ENCODE measurements around the gene SDK1. TPM values are rescaled to one million over a fixed set of nuclear protein-coding genes. Genes with fewer than 3 reads are reported as not detected.

The SDK1 gene
- total and polyA plus RNA-seq, 2 of the 8 experiments (the other 6 are each of a cell fraction or from before 2014, with no cell fraction given), result 3.3 to 7.2 TPM

- H3K79me1 ChIP-seq (ENCODE audit: low read depth, low read length), result no peaks in the 10 kb centered on the region
- CTCF ChIA-PET (ENCODE audit: partially characterized antibody), result interaction anchor here (0.9 kb wide), 1 partner anchor 83 kb away, joined by 3 read pairs; no protein-coding TSS in a partner anchor
- no peak for TF ChIP-seq NANOG (IDR thresholded peaks at IDR 0.05; ENCODE audit: insufficient read depth, low read depth, low read length, poor library complexity, severe bottlenecking)
- TF ChIP-seq SIX5 (IDR thresholded peaks at IDR 0.05; ENCODE audit: low read depth, low read length), result no peak
- TF ChIP-seq EZH2 (IDR thresholded peaks at IDR 0.05; ENCODE audit: low read depth, low read length, severe bottlenecking), result no peak
- TF ChIP-seq, protein P1, sequence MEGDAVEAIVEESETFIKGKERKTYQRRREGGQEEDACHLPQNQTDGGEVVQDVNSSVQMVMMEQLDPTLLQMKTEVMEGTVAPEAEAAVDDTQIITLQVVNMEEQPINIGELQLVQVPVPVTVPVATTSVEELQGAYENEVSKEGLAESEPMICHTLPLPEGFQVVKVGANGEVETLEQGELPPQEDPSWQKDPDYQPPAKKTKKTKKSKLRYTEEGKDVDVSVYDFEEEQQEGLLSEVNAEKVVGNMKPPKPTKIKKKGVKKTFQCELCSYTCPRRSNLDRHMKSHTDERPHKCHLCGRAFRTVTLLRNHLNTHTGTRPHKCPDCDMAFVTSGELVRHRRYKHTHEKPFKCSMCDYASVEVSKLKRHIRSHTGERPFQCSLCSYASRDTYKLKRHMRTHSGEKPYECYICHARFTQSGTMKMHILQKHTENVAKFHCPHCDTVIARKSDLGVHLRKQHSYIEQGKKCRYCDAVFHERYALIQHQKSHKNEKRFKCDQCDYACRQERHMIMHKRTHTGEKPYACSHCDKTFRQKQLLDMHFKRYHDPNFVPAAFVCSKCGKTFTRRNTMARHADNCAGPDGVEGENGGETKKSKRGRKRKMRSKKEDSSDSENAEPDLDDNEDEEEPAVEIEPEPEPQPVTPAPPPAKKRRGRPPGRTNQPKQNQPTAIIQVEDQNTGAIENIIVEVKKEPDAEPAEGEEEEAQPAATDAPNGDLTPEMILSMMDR (IDR thresholded peaks at IDR 0.05; ENCODE audit: control extremely low read depth in 1 of 3, insufficient read depth in 1 of 3, low read depth in 1 of 3, low read length in 3 of 3), result no peak
- no peak for TF ChIP-seq BCL11A (IDR thresholded peaks at IDR 0.05; ENCODE audit: low read depth in 2 of 2, low read length in 2 of 2)
- TF ChIP-seq CBX5 (IDR thresholded peaks at IDR 0.05; ENCODE audit: low read depth, low read length), result no peak
- TF ChIP-seq NRF1 (IDR thresholded peaks at IDR 0.05; ENCODE audit: low read depth, low read length), result no peak
- TF ChIP-seq ZNF274 (IDR thresholded peaks at IDR 0.05; ENCODE audit: borderline replicate concordance, extremely low read depth, low read length), result no peak
- TF ChIP-seq RAD21 (IDR thresholded peaks at IDR 0.05 in 1 of 2, conservative IDR thresholded peaks at IDR 0.05 in 1 of 2; ENCODE audit: low read depth in 2 of 2, low read length in 2 of 2), result no peak
- TF ChIP-seq PHF8 (conservative IDR thresholded peaks at IDR 0.05; ENCODE audit: low read depth, low read length), result no peak
- no peak for TF ChIP-seq GABPA (IDR thresholded peaks at IDR 0.05; ENCODE audit: borderline replicate concordance, insufficient read depth, low read length)
Measured at GRCh38 chr7:3327655-3328054, 26.6 kb downstream of the SDK1 start.

More at GRCh38 chr7:3327655-3328054, 26.6 kb downstream of the SDK1 start:
- Histone ChIP-seq H4K91ac (replicated peaks; ENCODE audit: insufficient read length, low read length) (no peak overlapping the region), H3K4ac (replicated peaks; ENCODE audit: insufficient read length, low read depth, low read length) (no peak overlapping the region), H3K9ac (replicated peaks in 1 of 4; ENCODE audit: extremely low read depth in 1 of 4, low read depth in 3 of 4, low read length in 3 of 4) (no peak overlapping the region), H2BK12ac (ENCODE audit: low read depth, low read length) (no peak overlapping the region), H2AFZ (ENCODE audit: low read length) (no peak overlapping the region), H3K79me2 (ENCODE audit: control insufficient read depth in 1 of 2, insufficient read depth in 2 of 2, low read length in 2 of 2) (0 out of 4 replicates have a peak, but pooled peaks cover 0 to 4% of the 10 kb centered on the region in 2 experiments), H3K4me1 (replicated peaks in 1 of 4; ENCODE audit: control insufficient read depth in 3 of 4, insufficient read depth in 4 of 4, low read length in 3 of 4) (0 out of 7 replicates have a peak, but pooled peaks cover 0 to under 1% (median 0%) of the 10 kb centered on the region in 4 experiments), H3K4me3 (ENCODE audit: extremely low read depth in 1 of 4, insufficient read depth in 2 of 4, low read depth in 3 of 4, low read length in 4 of 4) (no peak overlapping the region), H2BK20ac (ENCODE audit: low read length) (no peak overlapping the region), H3K4me2 (ENCODE audit: insufficient read depth in 1 of 2, low read depth in 2 of 2, low read length in 2 of 2) (no peak overlapping the region), H4K8ac (ENCODE audit: extremely low read depth, insufficient read depth, low read length) (no peak overlapping the region), H2BK5ac (ENCODE audit: low read depth, low read length) (no peak overlapping the region), H3K9me3 (ENCODE audit: insufficient read depth in 2 of 2, low read depth in 1 of 2, low read length in 1 of 2) (no peaks in the 10 kb centered on the region), H2AK5ac (ENCODE audit: low read depth, low read length) (no peak overlapping the region), H3K36me3 (ENCODE audit: control insufficient read depth in 2 of 4, insufficient read depth in 4 of 4, low read length in 3 of 4) (no peaks in the 10 kb centered on the region; a peak in 1 of 8 replicates), H3K27ac (ENCODE audit: low read depth, low read length) (no peak overlapping the region), H3K23ac (ENCODE audit: insufficient read length) (no peak overlapping the region), H2BK120ac (replicated peaks; ENCODE audit: low read depth, low read length) (no peak overlapping the region), H3K56ac (replicated peaks; ENCODE audit: insufficient read length, low read depth, low read length) (no peak overlapping the region), H3K23me2 (ENCODE audit: low read depth, low read length) (no peaks in the 10 kb centered on the region), H4K5ac (ENCODE audit: insufficient read length, low read depth, low read length) (no peak overlapping the region), H2BK15ac (ENCODE audit: low read length) (no peak overlapping the region), H3K27me3 (replicated peaks in 1 of 4; ENCODE audit: control insufficient read depth in 3 of 4, extremely low read depth in 1 of 4, insufficient read depth in 3 of 4, low read length in 3 of 4) (no peaks in the 10 kb centered on the region), H3K14ac (ENCODE audit: insufficient read length) (no peak overlapping the region), H4K20me1 (replicated peaks in 1 of 2; ENCODE audit: control insufficient read depth in 1 of 2, insufficient read depth in 2 of 2, low read length in 2 of 2) (peaks cover 0 to 1% of the 10 kb centered on the region in 2 experiments), H3K18ac (ENCODE audit: extremely low read depth, low read length) (no peak overlapping the region)
- WGBS, 2 experiments (ENCODE audit: extremely low coverage in 1 of 2, insufficient coverage in 1 of 2, insufficient read length in 1 of 2, insufficient replicate concordance in 2 of 2, low coverage in 1 of 2, low lambda C conversion rate in 2 of 2, missing lambda C conversion rate in 1 of 2), result 90% methylated on average over 5 of the region's 5 CpGs; no CpG with 5 or more reads in 1 of the 2 experiments
- FAIRE-seq (no peak), DNase-seq (ENCODE audit: low read depth in 1 of 2, low spot score in 2 of 2) (no peak)
- POLR2A ChIA-PET (ENCODE audit: partially characterized antibody), result no interaction called here
